Measurements from ENCODE around the gene RNF126.

Gene RNF126

GRCh38 chr19:633786-634639 is 29.0 kb downstream of the RNF126 start:
- no peak for TF ChIP-seq CTCF (IDR thresholded peaks at IDR 0.05)

GRCh38 chr19:633068-633785 is 29.8 kb downstream of the RNF126 start, which contains the start of gene POLRMT:
Gene POLRMT (minus strand): TSS chr19:633537. CDS start chr19:633512, 25 bp downstream.
- TF ChIP-seq CTCF (IDR thresholded peaks at IDR 0.05), result no peak

- TF ChIP-seq CTCF (IDR thresholded peaks at IDR 0.05), result no peak
Measured at GRCh38 chr19:632579-633067, 30.4 kb downstream of the RNF126 start.

GRCh38 chr19:629961-630714 is 32.9 kb downstream of the RNF126 start:
- no peak for TF ChIP-seq CTCF (IDR thresholded peaks at IDR 0.05)

GRCh38 chr19:628168-628567 is 34.8 kb downstream of the RNF126 start:
- TF ChIP-seq CTCF (IDR thresholded peaks at IDR 0.05), result no peak

GRCh38 chr19:625257-625656 is 37.8 kb downstream of the RNF126 start:
- no peak for TF ChIP-seq CTCF (IDR thresholded peaks at IDR 0.05)

GRCh38 chr19:624433-625109 is 38.4 kb downstream of the RNF126 start:
- TF ChIP-seq CTCF (IDR thresholded peaks at IDR 0.05), result no peak

All from LNCAP (cell line).